ENCODE data around the gene AUTS2. TPM values are rescaled to one million over a fixed set of nuclear protein-coding genes. Genes with fewer than 3 reads are reported as not detected.

Gene AUTS2
- polyA plus RNA-seq, 1 donor (not counting 4 experiments of a cell fraction or from before 2014, with no cell fraction given) = 4.7 TPM

DNA sequence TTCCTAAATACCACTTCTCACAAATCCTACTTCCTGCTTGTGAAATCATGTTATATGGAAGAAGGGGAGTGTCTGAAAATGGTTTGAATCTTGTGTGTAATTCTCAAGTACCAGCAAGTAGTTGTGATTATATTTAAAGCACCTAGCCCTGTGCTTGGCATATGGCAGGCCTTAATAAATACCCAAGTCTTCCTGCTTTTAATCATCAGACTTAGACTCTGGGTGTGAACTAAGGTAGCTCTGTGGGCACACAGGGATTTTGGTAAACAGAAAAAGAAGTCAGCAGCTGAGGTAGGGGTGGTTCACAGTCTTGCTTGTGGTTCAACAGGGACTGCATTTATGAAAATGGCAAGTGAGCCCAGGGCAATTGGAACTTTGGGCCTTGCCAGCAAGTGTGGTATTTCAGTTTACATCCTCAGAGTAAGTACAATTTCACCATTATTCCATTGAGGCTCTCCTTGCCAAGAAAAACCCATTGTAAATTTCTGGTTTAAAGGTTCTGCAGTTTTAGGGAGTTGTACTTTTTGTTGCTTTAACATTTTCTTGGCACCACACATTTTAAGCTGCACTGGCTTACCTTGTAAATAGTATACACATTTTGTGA, 215.5 kb downstream of the AUTS2 start:
- dilution Hi-C loops (cut with MboI; ENCODE audit: extremely low pct_ligation_motif_present, low sequenced_read_pairs) = no loop called here
- H3K4me3 ChIP-seq (ENCODE audit: control insufficient read depth in 2 of 3, extremely low read depth in 1 of 3, insufficient read depth in 2 of 3, low read depth in 1 of 3, low read length in 3 of 3) = no peak overlapping the region
- TF ChIP-seq, protein P1, sequence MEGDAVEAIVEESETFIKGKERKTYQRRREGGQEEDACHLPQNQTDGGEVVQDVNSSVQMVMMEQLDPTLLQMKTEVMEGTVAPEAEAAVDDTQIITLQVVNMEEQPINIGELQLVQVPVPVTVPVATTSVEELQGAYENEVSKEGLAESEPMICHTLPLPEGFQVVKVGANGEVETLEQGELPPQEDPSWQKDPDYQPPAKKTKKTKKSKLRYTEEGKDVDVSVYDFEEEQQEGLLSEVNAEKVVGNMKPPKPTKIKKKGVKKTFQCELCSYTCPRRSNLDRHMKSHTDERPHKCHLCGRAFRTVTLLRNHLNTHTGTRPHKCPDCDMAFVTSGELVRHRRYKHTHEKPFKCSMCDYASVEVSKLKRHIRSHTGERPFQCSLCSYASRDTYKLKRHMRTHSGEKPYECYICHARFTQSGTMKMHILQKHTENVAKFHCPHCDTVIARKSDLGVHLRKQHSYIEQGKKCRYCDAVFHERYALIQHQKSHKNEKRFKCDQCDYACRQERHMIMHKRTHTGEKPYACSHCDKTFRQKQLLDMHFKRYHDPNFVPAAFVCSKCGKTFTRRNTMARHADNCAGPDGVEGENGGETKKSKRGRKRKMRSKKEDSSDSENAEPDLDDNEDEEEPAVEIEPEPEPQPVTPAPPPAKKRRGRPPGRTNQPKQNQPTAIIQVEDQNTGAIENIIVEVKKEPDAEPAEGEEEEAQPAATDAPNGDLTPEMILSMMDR (optimal IDR thresholded peaks at IDR 0.05 in 1 of 3, IDR thresholded peaks at IDR 0.05 in 1 of 3, conservative IDR thresholded peaks at IDR 0.05 in 1 of 3; ENCODE audit: extremely low read depth in 1 of 3, insufficient read depth in 2 of 3, low read length in 3 of 3) = no peak
- no peak for TF ChIP-seq EZH2 (IDR thresholded peaks at IDR 0.05; ENCODE audit: low read length)
- H3K4me2 ChIP-seq (ENCODE audit: control insufficient read depth, extremely low read depth, insufficient read depth, low read depth, low read length) = no peak overlapping the region
- H2AFZ ChIP-seq (ENCODE audit: control insufficient read depth, low read length) = no peak overlapping the region
- DNase-seq (ENCODE audit: low read depth, low spot score) (no peak), FAIRE-seq (no peak)
- H3K79me2 ChIP-seq (ENCODE audit: control insufficient read depth, insufficient read depth, low read length) = no peaks in the 10 kb centered on the region
- no peaks in the 10 kb centered on the region for H3K9me1 ChIP-seq (ENCODE audit: control insufficient read depth, extremely low read depth, insufficient read depth, low read length)
- H3K27ac ChIP-seq (ENCODE audit: control insufficient read depth, insufficient read depth, low read length) = no peak overlapping the region
- H3K4me1 ChIP-seq (ENCODE audit: control insufficient read depth, extremely low read depth, insufficient read depth, low read length) = no peaks in the 10 kb centered on the region
- H3K9ac ChIP-seq (ENCODE audit: control insufficient read depth, extremely low read depth, insufficient read depth, low read length) = no peak overlapping the region
- no peaks in the 10 kb centered on the region for H3K27me3 ChIP-seq (ENCODE audit: control insufficient read depth, extremely low read depth, insufficient read depth, low read length)
- H3K9me3 ChIP-seq (ENCODE audit: control insufficient read depth, low read depth, low read length) = no peaks in the 10 kb centered on the region
- no peaks in the 10 kb centered on the region for H4K20me1 ChIP-seq (ENCODE audit: control insufficient read depth, extremely low read depth, insufficient read depth, low read length)
- no peaks in the 10 kb centered on the region for H3K36me3 ChIP-seq (ENCODE audit: control insufficient read depth in 2 of 2, extremely low read depth in 1 of 2, insufficient read depth in 2 of 2, low read length in 2 of 2)

DNA sequence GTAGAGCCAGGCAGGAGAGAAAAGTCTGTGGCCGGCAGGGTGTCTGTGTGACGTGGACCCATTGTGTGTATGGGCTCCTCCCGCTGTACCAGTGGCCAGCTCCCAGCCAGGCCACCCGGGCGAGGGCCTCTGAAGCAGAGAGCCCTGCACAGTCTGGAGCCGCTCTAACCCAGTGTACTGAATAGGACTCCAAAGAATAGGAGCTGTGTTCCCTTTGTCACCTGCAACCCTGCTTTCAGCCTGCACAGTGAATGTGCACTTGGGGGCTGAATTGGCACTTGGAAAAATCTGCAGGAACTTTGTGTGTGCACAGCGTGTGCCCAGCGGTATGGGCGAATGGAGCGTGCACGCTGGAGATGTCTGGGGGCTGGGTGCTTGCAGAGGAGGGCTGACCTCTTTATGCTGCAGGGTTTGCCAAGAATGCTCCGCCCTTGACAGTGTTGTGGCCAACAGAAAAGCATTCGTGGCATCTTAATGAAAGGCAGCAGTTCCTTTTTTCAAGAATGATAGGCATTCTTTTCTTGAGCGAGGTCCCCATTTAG, 216.2 kb downstream of the AUTS2 start:
- Histone ChIP-seq H4K20me1 (ENCODE audit: control insufficient read depth, extremely low read depth, insufficient read depth, low read length) (no peaks in the 10 kb centered on the region), H2AFZ (ENCODE audit: control insufficient read depth, low read length) (no peak overlapping the region), H3K9ac (ENCODE audit: control insufficient read depth, extremely low read depth, insufficient read depth, low read length) (no peak overlapping the region), H3K9me3 (ENCODE audit: control insufficient read depth, low read depth, low read length) (no peaks in the 10 kb centered on the region), H3K27ac (ENCODE audit: control insufficient read depth, insufficient read depth, low read length) (no peak overlapping the region), H3K9me1 (ENCODE audit: control insufficient read depth, extremely low read depth, insufficient read depth, low read length) (no peaks in the 10 kb centered on the region), H3K36me3 (ENCODE audit: control insufficient read depth in 2 of 2, extremely low read depth in 1 of 2, insufficient read depth in 2 of 2, low read length in 2 of 2) (no peaks in the 10 kb centered on the region), H3K4me3 (ENCODE audit: control insufficient read depth in 2 of 3, extremely low read depth in 1 of 3, insufficient read depth in 2 of 3, low read depth in 1 of 3, low read length in 3 of 3) (no peak overlapping the region), H3K4me2 (ENCODE audit: control insufficient read depth, extremely low read depth, insufficient read depth, low read depth, low read length) (no peak overlapping the region), H3K79me2 (ENCODE audit: control insufficient read depth, insufficient read depth, low read length) (no peaks in the 10 kb centered on the region), H3K27me3 (ENCODE audit: control insufficient read depth, extremely low read depth, insufficient read depth, low read length) (no peaks in the 10 kb centered on the region), H3K4me1 (ENCODE audit: control insufficient read depth, extremely low read depth, insufficient read depth, low read length) (no peaks in the 10 kb centered on the region)
- FAIRE-seq (no peak), DNase-seq (ENCODE audit: low read depth, low spot score) (no peak)
- dilution Hi-C loops (cut with MboI; ENCODE audit: extremely low pct_ligation_motif_present, low sequenced_read_pairs) = no loop called here
- no peak for TF ChIP-seq EZH2 (IDR thresholded peaks at IDR 0.05; ENCODE audit: low read length)
- TF ChIP-seq, protein P1 (optimal IDR thresholded peaks at IDR 0.05 in 1 of 3, IDR thresholded peaks at IDR 0.05 in 1 of 3, conservative IDR thresholded peaks at IDR 0.05 in 1 of 3; ENCODE audit: extremely low read depth in 1 of 3, insufficient read depth in 2 of 3, low read length in 3 of 3) = no peak
